Upper lobe of left lung (tissue), 6 donors: ENCODE data around the gene BEND7. TPM values are rescaled to one million over a fixed set of nuclear protein-coding genes. Genes with fewer than 3 reads are reported as not detected.

Experiments used
- ATAC-seq, 2 donors: fragments of 200-7000 bp; cut with Tn5 transposase; one replicate each; pipeline ENCODE4 v1.9.1; 2022; ENCODE audit warnings: mild to moderate bottlenecking in 2 of 2, moderate library complexity in 2 of 2; ENCODE audit not compliant: low FRiP score in 2 of 2
- DNase-seq, 2 donors: peaks; one replicate each; pipeline ENCODE4 v3.0.0-alpha.2; 2019 to 2020
- H3K27ac ChIP-seq, 4 donors: fragments of 200-600 bp; sonication (generic); one replicate each; pipeline ENCODE4 v1.5.1; 2016 to 2019
- H3K27me3 ChIP-seq, 4 donors: fragments of 200-600 bp; sonication (generic); one replicate each; pipeline ENCODE4 v1.5.1; 2017 to 2019
- H3K36me3 ChIP-seq, 4 donors: fragments of 200-600 bp; sonication (generic); one replicate each; pipeline ENCODE4 v1.5.1; 2016 to 2019
- H3K4me1 ChIP-seq, 4 donors: fragments of 200-600 bp; sonication (generic); one replicate each; pipeline ENCODE4 v1.5.1; 2018 to 2019
- H3K4me3 ChIP-seq, 4 donors: fragments of 200-600 bp; sonication (generic); one replicate each; pipeline ENCODE4 v1.5.1; 2017 to 2019; ENCODE audit warnings: mild to moderate bottlenecking in 2 of 4, moderate library complexity in 1 of 4
- H3K9me3 ChIP-seq, 4 donors: fragments of 200-600 bp; sonication (generic); one replicate each; pipeline ENCODE4 v1.5.1; 2018 to 2019
- EP300 ChIP-seq, 4 donors: sonication (generic); formaldehyde crosslinking; IDR thresholded peaks; one replicate each; pipeline ENCODE4 v1.5.1; 2017; ENCODE audit warnings: antibody characterized with exemption in 4 of 4, control low read depth in 2 of 4
- POLR2A ChIP-seq, 4 donors: fragments of 450-650 bp; IDR thresholded peaks; one replicate each; pipeline ENCODE4 v1.5.1; 2016 to 2017; ENCODE audit warnings: antibody characterized with exemption in 4 of 4, mild to moderate bottlenecking in 2 of 4
- POLR2AphosphoS5 ChIP-seq, 2 donors: sonication (generic); formaldehyde crosslinking; IDR thresholded peaks; one replicate each; pipeline ENCODE4 v1.5.1; 2017; ENCODE audit warnings: antibody characterized with exemption in 2 of 2
- WGBS, 2 donors: methylation state at CpG; one replicate each; pipeline ENCODE4 v1.1.5; 2017 to 2018; 5-methylcytosine and 5-hydroxymethylcytosine counted together
- total RNA-seq, 6 donors: library from RNA; depleted of rRNA in 4 of 6; stranded (reverse); fragments of >200 nt in 4 of 6; gene quantifications; one replicate each; pipeline versions ENCODE4 v1.1.0 to v1.2.1, GENCODE V29; 2016 to 2021
- TF ChIP-seq, protein P1 (sequence below), 6 experiments: fragments of 450-650 bp in 4 of 6; fragments of 200-600 bp in 2 of 6; sonication (generic) in 2 of 6; IDR thresholded peaks; one replicate each; pipeline ENCODE4 v1.5.1; 2016 to 2019; ENCODE audit warnings: antibody characterized with exemption in 6 of 6
- donor health status: DM: no; HTN: no; CAD: no; lungs with moderate emphysema.
- donor health status: DM: no; HTN: yes; CAD: no; lungs with severe emphysema.

Gene BEND7
- total RNA-seq, 6 donors from 2014 or later, result 12.4 to 57.6 (median 26.4) TPM

DNA sequence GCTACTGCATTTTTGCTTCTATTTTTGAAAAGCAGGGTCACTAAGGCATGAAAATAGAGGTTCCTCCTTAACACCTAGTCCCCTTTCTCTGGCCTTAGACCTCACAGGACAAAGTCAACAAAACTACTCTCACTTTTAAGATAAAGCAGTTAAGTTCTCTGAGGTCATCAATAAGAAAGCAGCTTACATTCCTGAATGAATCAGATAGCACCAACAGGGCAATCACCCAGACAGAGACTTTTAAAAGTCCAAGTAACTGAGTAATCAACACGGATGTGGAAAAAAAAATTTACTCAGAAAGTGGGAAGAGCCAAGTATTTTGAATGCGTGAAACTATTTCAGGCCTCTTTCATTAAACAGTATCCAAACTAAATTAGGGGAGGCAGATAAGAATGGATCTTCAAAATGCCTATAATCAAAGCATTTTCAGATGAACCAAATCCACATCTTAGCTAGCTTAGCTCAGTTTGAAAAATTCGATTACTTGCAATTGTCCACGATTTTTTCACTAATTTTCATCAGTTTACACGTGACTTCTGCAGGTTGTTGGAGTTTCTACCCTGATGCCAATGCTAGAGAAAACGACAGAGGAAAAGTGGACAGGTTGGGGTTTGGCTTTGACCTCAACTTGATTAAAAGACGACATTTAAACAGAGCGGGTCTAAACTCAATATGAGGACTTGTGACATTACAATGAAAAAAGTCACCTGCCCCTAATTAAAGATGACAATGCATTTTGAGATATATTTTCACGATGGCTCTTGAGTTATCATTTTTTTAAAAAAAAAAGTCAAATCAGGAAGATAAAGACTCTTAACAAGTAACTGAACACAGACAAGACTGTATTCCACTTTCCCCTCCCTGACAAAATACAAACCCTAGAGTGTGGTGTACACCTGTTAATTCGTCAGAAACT lies 1.6 kb downstream of the BEND7 start:
- TF ChIP-seq EP300 (IDR thresholded peaks at IDR 0.05) (no peak), POLR2AphosphoS5 (IDR thresholded peaks at IDR 0.05) (no peak), POLR2A (IDR thresholded peaks at IDR 0.05) (no peak)
- TF ChIP-seq, protein P1, sequence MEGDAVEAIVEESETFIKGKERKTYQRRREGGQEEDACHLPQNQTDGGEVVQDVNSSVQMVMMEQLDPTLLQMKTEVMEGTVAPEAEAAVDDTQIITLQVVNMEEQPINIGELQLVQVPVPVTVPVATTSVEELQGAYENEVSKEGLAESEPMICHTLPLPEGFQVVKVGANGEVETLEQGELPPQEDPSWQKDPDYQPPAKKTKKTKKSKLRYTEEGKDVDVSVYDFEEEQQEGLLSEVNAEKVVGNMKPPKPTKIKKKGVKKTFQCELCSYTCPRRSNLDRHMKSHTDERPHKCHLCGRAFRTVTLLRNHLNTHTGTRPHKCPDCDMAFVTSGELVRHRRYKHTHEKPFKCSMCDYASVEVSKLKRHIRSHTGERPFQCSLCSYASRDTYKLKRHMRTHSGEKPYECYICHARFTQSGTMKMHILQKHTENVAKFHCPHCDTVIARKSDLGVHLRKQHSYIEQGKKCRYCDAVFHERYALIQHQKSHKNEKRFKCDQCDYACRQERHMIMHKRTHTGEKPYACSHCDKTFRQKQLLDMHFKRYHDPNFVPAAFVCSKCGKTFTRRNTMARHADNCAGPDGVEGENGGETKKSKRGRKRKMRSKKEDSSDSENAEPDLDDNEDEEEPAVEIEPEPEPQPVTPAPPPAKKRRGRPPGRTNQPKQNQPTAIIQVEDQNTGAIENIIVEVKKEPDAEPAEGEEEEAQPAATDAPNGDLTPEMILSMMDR (IDR thresholded peaks at IDR 0.05), result no peak
- WGBS, 2 donors, result 34 to 37% methylated on average over 10 of the region's 10 CpGs
- peaks cover 14 to 24% (median 17%) of the 10 kb centered on the region in 4 donors for H3K4me1 ChIP-seq

DNA sequence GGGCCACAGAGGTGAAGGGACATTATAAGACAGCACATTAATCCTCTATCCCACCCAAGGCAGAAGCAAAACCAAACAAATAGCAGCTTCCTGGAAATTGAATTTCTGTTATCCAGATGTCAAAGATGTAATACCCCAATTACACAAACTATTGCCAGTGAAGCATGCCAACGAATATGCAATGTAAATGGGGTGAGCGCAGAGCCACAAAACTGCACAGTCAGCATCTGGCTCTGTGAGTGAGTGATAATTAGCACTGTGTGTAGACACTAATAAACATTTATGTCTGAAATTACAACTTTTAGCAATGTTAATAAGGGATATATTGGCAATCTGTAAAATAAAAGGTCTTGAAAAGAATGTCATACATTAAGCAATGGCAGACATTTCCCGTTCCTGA lies 3.2 kb downstream of the BEND7 start:
- no peaks in the 10 kb centered on the region for H3K27me3 ChIP-seq
- no peak overlapping the region for H3K27ac ChIP-seq
- DNase-seq, result no peak
- no peak overlapping the region for H3K4me3 ChIP-seq
- 66 to 78% methylated on average over 3 of the region's 3 CpGs for whole genome bisulfite sequencing, 2 donors
- no peak for ATAC-seq
- no peak for TF ChIP-seq POLR2AphosphoS5 (IDR thresholded peaks at IDR 0.05)
- no peak for TF ChIP-seq EP300 (IDR thresholded peaks at IDR 0.05)
- TF ChIP-seq POLR2A (IDR thresholded peaks at IDR 0.05), result no peak
- TF ChIP-seq, protein P1 (IDR thresholded peaks at IDR 0.05), result no peak
- H3K36me3 ChIP-seq, result peaks cover 0 to 3% (median 0%) of the 10 kb centered on the region in 4 donors
- no peaks in the 10 kb centered on the region for H3K9me3 ChIP-seq
- H3K4me1 ChIP-seq, result peaks cover 14 to 24% (median 17%) of the 10 kb centered on the region in 4 donors

More for the DNA sequence above, 1.6 kb downstream of the BEND7 start:
- DNase-seq (no peak), ATAC-seq (peak in 1 of 2 donors; percentile 71)
- H3K4me3 ChIP-seq, result peak overlapping the region in 3 of 4 donors; percentile 65 to 70 (median 69)
- H3K9me3 ChIP-seq, result no peaks in the 10 kb centered on the region
- peak overlapping the region; percentile 60 to 87 (median 72) for H3K27ac ChIP-seq
- H3K36me3 ChIP-seq, result peaks cover 0 to 3% (median 0%) of the 10 kb centered on the region in 4 donors
- no peaks in the 10 kb centered on the region for H3K27me3 ChIP-seq

- Histone ChIP-seq H3K4me1 (peaks cover 0 to under 1% (median 0%) of the 10 kb centered on the region in 4 donors), H3K27ac (no peak overlapping the region), H3K36me3 (peaks cover 0 to 3% (median 2%) of the 10 kb centered on the region in 4 donors), H3K9me3 (no peaks in the 10 kb centered on the region), H3K4me3 (no peak overlapping the region), H3K27me3 (no peaks in the 10 kb centered on the region)
- ATAC-seq (no peak), DNase-seq (no peak)
- TF ChIP-seq POLR2A (IDR thresholded peaks at IDR 0.05), result no peak
- TF ChIP-seq, protein P1 (IDR thresholded peaks at IDR 0.05), result no peak
- no peak for TF ChIP-seq EP300 (IDR thresholded peaks at IDR 0.05)
- TF ChIP-seq POLR2AphosphoS5 (IDR thresholded peaks at IDR 0.05), result no peak
- 79 to 81% methylated on average over 5 to 7 of the region's 7 CpGs for WGBS, 2 donors
Measured at GRCh38 chr10:13521026-13521425, 7.8 kb downstream of the BEND7 start.

DNA sequence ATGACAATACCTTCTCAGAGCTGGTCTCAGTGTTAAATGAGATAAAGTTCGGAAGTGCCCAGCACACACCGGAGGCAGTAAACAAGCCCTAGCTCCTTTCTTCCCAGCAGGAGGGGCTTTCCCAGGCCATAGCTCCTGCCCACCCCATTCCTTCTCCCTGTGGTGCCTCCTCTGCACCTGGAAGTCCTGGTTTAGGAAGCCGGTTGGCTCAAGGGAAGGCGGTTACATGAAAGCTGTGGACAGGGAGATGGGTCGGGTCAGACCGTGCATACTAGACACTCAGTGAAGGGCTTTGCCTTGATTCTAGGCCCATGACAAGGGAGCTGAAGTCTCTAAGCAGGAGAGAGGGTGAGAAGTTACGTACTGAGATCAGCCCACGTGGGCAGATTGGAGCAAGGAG lies 8.6 kb downstream of the BEND7 start:
- H3K4me3 ChIP-seq, result no peak overlapping the region
- peaks cover 0 to 3% (median 2%) of the 10 kb centered on the region in 4 donors for H3K36me3 ChIP-seq
- no peaks in the 10 kb centered on the region for H3K27me3 ChIP-seq
- DNase-seq (no peak), ATAC-seq (no peak)
- no peaks in the 10 kb centered on the region for H3K9me3 ChIP-seq
- WGBS, 2 donors, result 89 to 95% methylated on average over 8 of the region's 8 CpGs
- TF ChIP-seq EP300 (IDR thresholded peaks at IDR 0.05), result no peak
- TF ChIP-seq, protein P1 (IDR thresholded peaks at IDR 0.05), result no peak
- TF ChIP-seq POLR2A (IDR thresholded peaks at IDR 0.05), result no peak
- no peak for TF ChIP-seq POLR2AphosphoS5 (IDR thresholded peaks at IDR 0.05)
- no peak overlapping the region for H3K27ac ChIP-seq
- H3K4me1 ChIP-seq, result no peaks in the 10 kb centered on the region
